HG03039 (cell line): ENCODE measurements around the gene TNK2.
"Not testable (repeated sequence)": the region's sequence is repeated elsewhere in the genome, so short reads cannot be mapped to it uniquely, and the experiment has no call there.

ENCODE experiments used
- ATAC-seq: cut with Tn5 transposase; IDR thresholded peaks from one replicate; pipeline ENCODE4 v1.9.1; 2021; ENCODE audit warnings: mild to moderate bottlenecking, moderate library complexity; ENCODE audit not compliant: unreplicated experiment

The TNK2 gene

DNA sequence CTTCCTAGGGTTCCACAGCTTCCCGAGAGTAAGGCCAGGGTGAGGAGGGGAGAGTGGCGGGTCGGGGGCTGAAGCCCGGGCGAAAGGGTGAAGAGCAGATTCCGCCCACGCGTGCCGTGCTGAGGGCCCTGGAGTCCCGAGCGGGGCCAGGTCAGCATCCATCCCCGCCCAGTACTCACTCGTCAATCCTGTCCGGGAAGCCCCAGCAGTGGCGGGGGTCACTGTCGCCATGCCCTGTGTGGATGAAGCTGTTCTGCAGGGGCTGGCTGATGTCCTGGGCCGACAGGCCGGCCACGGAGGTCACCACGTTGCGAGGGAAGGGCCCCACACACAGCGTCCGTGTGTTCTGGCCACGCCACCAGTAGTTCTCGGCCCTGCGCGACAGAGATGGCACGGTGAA is 36.3 kb downstream of the TNK2 start:
- no peak for ATAC-seq

DNA sequence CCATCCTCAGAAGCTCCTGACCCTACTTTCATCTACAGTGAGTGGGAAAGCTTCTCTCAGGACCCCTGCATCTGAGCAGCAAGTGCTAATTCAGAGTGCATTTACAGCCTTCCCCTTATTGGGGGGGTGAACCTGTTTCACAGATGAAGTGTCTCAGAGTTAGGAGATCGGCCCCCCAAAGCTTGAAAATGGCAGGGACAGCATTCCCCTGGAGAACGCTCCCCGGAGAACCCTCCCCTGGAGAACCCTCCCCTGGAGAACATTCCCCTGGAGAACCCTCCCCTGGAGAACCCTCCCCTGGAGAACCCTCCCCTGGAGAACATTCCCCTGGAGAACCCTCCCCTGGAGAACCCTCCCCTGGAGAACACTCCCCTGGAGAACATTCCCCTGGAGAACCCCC is 36.7 kb downstream of the TNK2 start:
- ATAC-seq, result not testable (repeated sequence)

DNA sequence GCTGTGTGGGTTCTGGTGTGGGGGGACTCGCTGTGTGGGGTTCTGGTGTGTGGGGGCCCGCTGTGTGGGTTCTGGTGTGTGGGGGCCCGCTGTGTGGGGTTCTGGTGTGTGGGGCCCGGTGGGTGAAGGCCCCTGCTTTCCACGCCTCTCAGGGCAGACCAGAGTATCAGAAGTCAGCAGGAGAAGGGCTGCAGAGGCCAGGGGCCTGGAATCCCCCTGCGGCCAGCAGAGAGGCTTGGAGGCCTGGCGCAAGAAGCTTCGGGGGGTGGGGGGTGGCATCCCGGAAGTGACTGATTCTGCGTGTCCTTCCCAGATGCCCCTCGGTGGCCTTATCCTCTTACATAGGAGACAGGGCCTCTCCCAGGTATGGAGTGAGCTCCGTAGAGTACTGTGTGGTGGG is 37.4 kb downstream of the TNK2 start:
- no peak for ATAC-seq

DNA sequence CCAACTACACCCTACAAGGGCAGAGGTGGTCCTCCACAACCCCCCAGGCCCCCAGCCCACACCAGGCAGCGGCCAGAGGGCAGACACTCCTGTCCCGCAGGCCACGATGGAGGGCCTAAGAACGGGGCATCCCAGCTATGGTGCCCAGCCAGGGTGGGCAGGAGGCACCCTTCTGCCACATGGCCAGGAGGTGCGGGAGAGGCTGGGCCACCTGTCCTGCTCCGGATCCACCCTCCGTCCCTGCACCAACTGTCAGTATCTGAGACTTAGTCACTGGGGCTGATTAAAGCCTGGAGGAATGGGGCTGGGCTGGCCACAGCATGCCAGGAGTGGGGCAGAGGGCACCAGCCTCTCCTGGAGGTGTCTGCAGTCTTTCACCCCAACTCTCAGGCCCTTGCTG is 37.9 kb downstream of the TNK2 start:
- ATAC-seq, result no peak

DNA sequence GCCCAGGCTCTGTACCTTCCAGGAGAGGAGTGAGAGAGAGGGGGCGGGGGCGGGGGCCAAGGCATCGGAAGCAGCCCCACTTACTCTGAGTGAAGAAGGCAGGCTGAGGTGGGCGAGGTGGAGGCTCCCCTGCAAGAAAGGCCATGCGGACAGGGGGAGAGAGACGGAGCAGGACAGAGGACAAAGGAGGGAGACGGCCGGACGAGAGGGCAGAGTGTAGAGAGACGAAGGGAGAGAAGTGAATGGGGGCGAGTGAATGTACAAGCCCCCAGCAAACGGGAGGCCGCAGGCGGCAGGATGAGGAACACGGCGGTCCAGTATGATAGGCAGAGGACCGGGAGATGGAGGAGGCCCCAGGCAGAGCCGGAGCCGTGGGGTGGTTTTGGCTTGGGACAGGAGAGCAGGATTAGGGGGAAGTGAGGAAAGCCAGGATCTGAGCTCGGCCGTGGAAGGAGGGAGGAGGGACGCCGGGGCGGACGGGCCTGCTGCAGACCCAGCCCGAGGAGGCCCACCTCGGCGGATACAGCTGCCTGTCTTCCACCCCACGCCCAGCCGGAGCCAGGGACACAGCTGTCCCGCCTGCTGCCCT is 38.8 kb downstream of the TNK2 start:
- ATAC-seq, result no peak

DNA sequence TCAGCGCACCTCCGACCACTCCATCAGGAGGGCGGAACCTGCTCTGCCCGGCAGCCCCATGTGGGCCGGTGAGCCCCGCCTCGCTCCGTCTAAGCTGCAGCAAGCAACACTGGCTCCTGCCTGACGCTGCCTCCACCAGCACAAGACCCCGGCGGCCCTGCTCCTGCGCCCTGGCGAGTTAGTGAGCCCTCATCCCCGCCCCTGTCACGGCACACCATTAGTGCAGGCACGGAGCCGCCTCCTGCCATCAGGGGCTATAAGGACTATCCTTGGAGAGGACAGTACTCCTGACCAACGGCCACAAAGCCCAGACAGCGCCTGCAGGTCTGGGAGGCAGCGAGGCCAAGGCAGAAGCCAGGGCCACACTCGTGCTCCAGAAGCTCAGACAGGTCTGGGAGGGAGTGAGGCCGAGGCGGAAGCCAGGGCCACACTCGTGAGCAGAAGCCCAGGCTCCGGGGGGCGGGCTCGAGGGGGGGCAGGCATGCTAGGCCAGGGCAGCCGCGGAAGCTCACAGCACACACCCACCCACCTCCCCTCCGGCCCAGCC is 39.4 kb downstream of the TNK2 start:
- ATAC-seq, result no peak

DNA sequence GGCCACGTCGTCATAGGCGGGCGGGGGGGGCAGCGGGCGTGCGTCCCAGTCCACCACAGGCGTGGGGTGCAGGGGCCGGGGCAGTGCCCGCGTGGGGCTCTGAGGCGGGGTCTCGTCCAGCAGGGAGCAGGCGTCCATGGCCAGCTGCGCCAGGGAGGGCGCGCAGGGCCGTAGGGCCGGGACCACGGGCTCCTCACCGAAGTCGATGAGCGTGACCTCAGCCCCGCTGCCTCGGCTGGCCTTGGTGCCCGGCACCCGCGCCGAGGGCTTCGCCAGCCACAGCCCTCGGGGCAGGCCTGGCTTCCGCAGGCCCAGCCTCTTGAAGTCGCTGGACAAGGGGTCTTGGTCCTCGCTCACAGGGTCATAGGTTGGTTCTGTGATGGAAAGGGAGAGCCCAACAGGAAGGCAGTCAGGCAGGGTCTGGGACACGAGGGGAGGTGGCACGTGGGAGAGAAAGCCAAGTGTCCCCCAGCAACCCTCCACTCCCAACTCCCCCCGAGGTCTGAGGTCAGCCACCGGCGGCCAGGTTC is 40.0 kb downstream of the TNK2 start:
- no peak for ATAC-seq

DNA sequence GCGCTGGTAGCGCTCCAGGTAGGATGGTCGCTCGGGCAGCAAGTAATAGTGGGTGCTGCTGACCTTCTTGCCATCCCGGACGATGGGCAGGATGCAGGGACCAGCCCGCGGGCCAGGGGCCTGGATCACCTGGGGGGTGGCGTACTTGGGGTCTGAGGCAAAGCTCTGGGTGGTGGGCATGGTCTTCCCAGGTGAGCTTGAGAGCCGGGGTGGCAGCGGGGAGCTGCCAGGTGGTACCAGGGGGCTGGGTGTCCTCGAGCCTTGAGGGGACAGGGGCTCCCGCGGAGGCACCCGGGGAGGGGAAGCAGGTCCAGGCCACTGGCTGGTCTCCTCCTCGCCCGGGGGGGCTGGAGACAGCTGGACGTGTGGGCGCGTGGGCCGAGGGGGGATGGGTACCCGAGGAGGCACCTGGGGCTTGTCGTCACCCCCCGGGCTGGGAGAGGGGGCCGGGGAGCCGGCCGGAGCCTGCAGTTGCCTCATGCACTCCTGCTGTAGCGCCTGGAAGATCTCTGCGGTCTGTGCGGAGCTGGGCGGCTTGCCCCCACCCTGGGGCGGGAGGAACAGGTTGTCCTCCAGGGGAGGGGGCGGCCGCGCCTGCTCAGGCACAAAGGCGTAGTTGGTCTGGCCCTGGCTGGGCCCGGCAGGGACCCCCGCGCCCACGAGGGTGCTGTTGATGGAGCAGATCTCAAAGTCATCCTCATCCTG is 40.6 kb downstream of the TNK2 start:
- ATAC-seq, result no peak

DNA sequence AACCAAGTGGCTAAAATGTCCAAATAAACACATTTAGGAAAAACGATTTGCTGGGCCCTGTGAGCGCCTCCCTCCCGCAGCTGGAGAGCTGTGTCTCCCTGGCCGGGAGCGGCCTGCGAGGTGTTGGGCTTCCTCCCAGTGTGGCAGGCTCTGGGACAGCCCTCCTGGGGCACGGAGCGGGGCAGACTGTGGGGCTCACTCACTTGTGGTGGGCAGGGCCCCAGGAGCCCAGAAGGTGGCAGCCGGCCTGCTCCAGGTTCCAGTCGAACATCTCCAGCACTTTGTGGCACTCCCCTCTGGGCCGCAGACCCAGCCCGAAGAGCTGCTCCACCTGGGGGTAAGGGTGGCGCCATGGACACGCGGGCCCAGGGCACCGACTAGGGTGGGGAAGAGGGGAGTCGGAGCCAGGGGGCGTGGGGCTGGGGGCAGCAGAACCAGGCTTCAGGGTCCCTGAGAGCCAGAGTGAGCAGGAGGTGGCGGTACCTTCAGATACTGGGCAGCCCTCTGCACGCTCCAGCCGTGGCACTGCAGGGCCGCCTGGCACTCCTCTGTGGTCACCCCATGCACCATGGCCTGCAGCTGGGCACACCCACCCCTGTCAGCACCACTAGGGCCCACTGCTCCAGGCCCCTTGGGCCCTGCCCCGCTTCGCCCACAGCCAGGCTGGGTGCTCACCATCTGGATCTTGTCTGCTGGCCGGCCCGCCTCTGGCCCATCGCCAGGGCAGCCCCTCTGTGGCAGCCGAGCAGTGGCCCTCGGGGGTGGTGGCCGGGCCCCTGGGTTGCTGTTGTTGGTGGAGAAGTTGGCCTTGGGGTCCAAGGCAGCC is 41.5 kb downstream of the TNK2 start:
- ATAC-seq, result no peak

DNA sequence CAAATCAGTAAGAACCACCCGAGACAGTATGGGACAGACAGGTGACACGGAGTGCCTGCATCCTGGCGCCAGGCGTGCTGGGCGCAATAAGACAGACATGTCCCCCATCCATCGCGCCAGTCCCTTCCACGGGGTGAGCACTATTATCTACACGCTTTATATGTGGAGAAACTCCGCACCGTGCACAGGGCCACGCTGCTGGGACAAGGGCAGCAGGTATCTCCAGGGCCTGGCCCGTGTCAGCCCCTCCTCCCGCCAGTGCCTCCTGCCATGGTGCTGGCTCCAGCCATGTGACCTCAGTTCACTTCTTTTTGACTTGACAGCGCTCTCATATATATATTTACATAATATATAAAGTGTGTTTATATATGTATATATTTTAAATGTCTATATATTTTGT is 42.6 kb downstream of the TNK2 start:
- no peak for ATAC-seq

DNA sequence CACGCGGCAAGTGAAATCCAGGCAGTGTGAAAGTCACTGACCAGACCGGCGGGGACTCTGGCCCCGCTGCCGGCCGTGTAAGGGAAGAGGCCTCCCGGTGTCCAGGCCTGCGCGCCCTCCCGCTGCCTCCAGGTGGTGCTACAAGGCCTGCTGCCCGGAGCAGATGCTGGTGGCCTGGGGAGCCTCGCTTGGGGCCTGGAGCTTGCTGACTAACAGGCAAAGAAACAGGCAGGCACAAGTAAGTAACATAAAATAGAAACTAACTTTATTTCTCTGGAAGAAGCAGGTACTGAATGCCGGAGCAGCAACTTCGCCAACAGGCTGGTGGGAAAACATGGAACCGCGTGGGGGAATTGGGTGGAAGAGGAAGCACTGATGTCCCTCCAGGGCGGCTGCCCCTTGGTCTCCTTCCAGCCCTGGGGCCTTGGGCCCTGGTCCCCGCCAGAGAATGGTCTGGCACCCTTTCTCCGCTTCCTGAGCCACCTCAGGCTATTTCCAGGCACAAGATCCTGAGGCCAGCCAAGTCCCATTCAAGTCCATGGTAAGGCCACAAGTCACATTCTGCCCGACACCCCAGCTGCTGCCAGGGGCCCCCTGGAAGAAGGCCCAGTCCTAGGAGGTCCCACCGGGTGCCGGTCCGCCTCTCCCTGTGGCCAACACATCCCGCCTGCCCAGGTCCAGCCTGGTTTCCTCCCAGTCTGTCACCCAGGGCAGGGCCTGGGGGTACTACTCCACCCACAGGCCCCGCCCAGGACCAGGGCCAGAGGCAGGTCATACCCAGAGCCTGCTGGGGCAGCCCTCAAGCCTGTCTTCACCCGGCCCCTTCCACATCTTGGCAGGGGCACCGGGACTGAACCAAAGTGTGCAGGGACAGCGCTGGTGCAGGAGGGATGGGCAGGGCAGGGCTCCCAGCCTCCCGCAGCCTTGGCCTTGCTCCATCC is 45.0 kb downstream of the TNK2 start:
- ATAC-seq, result no peak

DNA sequence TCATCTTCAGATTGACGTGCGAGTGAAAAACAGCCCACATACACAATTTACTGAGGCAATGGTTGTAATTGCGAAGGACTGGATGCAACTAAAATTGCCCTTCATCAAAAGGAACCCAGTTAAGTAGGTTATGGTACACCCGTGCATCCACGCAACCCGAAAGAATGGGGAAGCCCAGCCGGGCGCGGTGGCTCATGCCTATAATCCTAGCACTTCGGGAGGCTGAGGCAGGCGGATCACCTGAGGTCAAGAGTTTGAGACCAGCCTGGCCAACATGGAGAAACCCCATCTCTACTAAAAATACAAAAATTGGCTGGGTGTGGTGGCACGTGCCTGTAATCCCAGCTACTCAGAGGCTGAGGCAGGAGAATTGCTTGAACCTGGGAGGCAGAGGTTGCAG is 46.0 kb downstream of the TNK2 start:
- not testable (repeated sequence) for ATAC-seq

DNA sequence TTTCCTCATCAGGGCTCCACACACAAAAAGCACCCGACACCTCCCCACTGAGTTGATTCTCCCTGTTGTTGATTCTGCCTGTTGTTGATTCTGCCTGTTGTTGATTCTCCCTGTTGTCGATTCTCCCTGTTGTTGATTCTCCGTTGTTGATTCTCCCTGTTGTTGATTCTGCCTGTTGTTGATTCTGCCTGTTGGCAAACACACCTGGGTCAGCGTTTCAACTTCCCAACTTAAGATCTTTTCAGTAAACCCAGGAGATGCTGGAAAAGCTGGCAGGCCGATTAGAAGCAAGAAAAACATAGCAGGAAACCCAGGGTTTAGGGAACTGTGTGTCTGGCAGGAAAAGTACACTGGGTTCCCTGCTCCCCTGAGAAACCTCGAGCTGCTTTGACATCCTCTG is 47.9 kb downstream of the TNK2 start:
- ATAC-seq, result no peak

DNA sequence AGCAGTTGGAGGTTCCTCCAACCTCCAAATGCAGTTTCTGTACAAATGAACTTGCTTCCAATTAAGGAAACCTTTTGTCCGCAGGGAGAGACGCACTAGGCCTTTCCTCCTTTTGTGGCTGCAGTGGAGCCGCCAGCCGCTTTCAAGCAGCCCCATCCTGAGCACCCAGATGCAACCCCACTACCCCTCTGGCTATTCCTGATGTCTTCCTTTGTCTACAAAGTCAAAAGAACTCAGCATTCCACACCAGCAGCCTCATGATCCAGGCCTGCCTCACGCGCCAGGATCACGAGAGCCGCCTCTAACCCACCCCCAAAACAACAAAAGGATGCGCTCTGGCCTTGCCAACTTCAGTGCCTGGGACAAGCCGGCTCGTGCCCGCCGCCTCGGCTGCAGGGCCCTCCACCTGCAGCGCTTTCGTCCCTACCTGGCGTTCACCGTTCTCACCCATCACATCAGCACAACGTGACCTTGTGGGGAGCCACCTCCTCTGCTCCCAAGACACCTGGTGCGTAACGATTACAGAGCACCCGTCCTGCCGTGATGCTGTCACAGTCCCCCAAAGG is 48.4 kb downstream of the TNK2 start:
- no peak for ATAC-seq

DNA sequence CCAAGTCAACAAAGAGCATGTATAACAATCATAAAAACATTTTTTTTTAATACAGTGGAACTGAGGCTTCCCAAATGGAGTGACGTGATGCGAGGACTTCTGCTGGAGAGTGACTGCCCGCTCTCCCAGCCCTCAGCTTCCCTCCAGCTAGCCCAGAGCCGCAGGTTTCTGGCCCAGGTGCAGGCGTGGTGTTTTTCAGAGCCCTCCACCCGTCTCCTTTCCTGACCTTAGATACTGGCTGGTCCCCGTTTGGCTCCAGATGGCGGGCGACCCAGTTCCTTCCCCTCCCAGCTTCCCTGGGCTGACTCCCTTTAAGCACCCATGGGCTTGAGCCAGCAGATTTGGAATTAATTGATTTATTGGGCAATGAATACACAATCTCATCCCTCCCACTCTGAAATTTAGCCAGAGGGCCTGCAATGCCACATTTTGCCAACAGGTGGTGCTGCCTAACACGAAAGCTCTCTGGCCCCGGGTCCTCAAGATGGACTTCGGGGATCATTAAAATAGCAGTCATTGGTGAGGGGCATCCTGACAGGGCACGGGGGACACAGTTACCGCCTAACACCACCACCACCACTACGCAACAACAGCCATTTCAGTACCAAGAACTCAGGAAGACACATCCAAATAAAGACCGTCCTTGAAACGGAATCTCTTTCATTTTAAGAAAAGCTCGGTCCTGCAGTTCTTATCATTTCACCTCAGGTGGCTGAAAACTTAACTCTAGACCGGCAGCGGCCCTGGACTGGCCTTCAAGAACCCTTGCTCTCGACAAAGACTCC is 49.1 kb downstream of the TNK2 start:
- ATAC-seq, result no peak

DNA sequence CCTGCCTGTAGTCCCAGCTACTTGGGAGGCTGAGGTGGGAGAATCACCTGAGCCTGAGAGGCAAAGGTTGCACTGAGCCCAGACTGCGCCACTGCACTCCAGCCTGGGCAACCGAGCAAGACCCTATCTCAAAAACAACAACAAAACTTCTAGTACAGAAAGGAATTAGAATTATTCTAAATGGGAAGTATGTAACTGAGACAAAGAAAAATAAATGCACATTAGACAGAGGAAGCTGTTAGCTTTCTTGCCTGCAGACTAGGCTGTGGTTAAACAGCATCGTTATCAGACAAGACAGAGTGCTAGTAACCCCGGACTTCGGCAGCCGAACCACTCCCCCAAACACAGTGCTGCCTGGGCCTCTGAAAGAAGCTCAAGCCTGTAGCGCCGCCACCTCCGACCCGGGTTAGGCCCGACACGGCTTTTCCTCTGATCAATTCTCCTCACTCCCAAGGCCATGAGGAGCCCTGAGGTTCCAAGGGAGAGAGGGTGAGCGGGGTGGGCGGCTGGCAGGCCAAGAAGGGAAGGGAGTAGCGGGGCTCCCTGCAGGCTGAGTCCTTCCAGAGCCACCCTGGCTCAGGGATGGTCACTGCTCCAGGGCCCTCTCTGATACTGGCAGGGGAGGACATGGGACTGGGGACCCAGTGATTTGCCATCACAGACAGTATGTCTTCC is 51.8 kb downstream of the TNK2 start:
- no peak for ATAC-seq

DNA sequence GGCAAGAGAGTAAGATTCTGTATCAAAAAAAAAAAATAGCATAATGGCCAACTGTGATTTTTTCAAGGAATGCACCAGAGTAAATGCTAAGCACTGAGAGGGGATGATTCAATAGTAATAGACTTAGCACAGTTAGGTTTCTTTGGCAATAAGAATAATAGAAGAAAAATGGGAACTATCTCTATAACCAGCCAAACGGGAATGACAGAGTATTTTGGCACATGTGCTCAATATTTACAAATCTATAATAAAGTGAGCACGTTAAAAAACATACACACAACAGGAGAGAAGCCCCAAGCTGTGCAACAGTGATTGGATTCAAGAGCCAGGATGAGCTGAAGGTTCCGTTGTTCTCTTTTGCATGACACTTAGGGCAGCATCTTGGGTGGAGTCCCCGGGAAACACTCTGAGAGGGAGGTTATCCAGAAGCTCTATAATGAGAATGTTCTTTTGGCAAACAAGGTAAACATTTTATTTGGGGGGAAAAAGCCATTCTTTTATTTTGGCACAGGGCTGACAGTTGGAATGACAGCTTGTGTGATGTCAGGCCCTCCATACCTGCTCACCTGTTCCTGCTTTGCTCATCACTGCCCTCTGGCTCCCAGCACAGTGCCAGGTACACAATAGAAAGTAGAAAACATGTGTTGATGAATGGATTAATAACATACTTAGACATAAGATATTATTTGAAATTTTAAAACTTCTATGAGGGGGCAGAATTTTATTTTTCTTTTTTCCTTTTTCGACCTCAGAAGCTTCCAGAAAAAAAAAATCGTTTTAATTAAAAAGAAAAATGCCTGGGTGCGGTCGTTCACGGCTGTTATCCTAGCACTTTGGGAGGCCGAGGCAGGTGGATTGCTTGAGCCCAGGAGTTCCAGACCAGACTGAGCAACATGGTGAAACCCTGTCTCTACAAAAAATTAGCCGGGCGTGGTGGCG is 52.6 kb downstream of the TNK2 start:
- ATAC-seq, result no peak
